GM21737 (cell line): Measurements from ENCODE around the gene PTBP1.
"Not testable (repeated sequence)": the region's sequence is repeated elsewhere in the genome, so short reads cannot be mapped to it uniquely, and the experiment has no call there.

ENCODE experiments used
- ATAC-seq: cut with Tn5 transposase; IDR thresholded peaks from one replicate; pipeline ENCODE4 v1.9.1; 2021; ENCODE audit warnings: mild to moderate bottlenecking, moderate library complexity; ENCODE audit not compliant: unreplicated experiment

PTBP1 gene

GRCh38 chr19:850979-851335, 53.7 kb downstream of the PTBP1 start:
- no peak for ATAC-seq

- no peak for ATAC-seq
Observed at GRCh38 chr19:852136-853013, 55.1 kb downstream of the PTBP1 start, which contains the start of gene ELANE. TSS of gene ELANE (plus strand) at chr19:852303. CDS start at chr19:852329, 26 bp downstream.

- no peak for ATAC-seq
Observed at GRCh38 chr19:853014-853585, 55.8 kb downstream of the PTBP1 start.

- not testable (repeated sequence) for ATAC-seq
Observed at GRCh38 chr19:853614-854220, 56.5 kb downstream of the PTBP1 start.

GRCh38 chr19:854549-854948, 57.3 kb downstream of the PTBP1 start:
- no peak for ATAC-seq

- no peak for ATAC-seq
Observed at GRCh38 chr19:855142-855541, 57.9 kb downstream of the PTBP1 start.

- no peak for ATAC-seq
Observed at GRCh38 chr19:855566-856120, 58.4 kb downstream of the PTBP1 start.

GRCh38 chr19:858284-858683, 61.0 kb downstream of the PTBP1 start:
- ATAC-seq: no peak

- no peak for ATAC-seq
Observed at GRCh38 chr19:858868-859843, 61.9 kb downstream of the PTBP1 start, which contains the start of gene CFD. TSS of gene CFD (plus strand) at chr19:859664. CDS start at chr19:859690, 26 bp downstream.

GRCh38 chr19:861141-861755, 64.0 kb downstream of the PTBP1 start:
- ATAC-seq: no peak
